ENCODE data around the gene AIMP1.
"Not testable (repeated sequence)": the region's sequence is repeated elsewhere in the genome, so short reads cannot be mapped to it uniquely, and the experiment has no call there.

AIMP1 gene

DNA sequence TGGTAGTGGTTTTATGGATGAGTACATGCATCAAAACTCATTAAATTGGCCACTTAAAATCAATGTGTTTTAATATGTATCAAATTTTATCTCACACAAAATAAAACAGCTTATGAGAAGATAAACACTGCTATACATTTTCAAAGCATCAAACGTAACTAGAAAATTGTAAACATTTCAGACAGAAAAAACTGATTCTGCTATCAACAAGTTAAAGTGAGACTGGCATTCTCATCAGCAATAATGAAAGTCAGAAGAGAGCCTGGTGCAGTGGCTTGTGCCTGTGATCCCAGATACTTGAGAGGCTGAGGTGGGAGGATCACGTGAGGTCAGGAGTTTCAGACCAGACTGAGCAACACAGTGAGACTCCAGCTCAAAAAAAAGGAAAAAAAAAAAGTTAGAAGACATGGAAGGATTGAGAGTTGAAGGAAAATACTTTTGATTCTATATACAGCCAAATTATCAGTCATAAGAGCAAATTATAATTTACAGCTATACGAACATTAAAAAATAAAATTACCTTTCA, 3.3 kb upstream of the AIMP1 start:
- no peak for DNase-seq (ENCODE audit: low spot score)

DNA sequence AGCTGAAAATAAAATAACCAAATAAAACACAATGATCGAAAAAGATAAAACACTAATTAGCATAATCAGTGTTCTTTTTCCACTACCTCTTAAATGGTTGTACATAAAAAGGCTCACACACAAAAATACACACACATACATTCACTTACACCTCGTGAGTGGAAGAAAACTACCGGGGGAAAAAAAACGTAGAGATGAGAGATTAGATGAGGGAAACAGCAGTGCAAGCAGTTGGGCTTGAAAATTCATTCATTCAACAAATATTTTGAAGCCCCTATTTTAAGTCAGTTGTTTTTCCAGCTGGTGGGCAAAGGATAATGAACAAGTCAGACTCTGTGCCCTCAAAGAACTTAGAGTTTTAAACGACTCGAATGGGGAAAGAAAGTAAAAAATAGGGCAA, 1.4 kb upstream of the AIMP1 start:
- DNase-seq (ENCODE audit: low spot score) = peak; percentile 0

- DNase-seq (ENCODE audit: low spot score) = peak; percentile 57
Observed at GRCh38 chr4:106315476-106315967, 828 bp upstream of the AIMP1 start.

- peak; percentile 1 for DNase-seq (ENCODE audit: low spot score)
Observed at GRCh38 chr4:106316773-106317409, 541 bp downstream of the AIMP1 start.

DNA sequence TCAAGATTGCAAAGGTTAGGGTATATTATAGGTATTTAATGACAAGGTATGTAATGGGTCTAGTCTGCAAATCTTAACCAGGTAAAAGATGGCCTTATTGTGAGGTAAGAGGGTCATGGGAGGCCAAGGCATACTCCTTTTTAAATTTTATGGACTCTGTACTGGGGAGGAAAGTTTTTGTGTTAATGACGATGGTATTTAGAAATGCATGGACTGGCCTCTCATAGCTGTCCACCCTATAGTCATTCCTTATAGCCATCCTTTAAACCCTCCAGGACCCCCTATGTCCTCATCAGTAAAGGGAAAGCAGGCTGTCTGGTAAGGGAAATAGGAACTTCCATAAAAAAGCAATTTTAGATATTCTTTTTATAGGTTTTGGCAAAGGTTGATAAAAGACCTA, 1.5 kb downstream of the AIMP1 start:
- DNase-seq (ENCODE audit: low spot score) = no peak

- DNase-seq (ENCODE audit: low spot score) = no peak
Observed at GRCh38 chr4:106318511-106318910, 2.2 kb downstream of the AIMP1 start.

GRCh38 chr4:106320235-106320634, 3.9 kb downstream of the AIMP1 start:
- no peak for DNase-seq (ENCODE audit: low spot score)

DNA sequence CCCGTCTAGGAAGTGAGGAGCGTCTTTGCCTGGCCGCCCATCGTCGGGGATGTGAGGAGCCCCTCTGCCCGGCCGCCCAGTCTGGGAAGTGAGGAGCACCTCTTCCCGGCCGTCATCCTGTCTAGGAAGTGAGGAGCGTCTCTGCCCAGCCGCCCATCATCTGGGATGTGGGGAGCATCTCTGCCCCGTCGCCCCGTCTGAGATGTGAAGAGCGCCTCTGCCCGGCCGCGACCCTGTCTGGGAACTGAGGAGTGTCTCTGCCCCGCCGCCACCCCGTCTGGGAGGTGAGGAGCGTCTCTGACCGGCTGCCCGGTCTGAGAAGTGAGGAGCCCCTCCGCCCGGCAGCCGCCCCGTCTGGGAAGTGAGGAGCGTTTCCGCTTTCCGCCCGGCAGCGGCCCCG, 4.8 kb downstream of the AIMP1 start:
- not testable (repeated sequence) for DNase-seq (ENCODE audit: low spot score)

- DNase-seq (ENCODE audit: low spot score) = not testable (repeated sequence)
Observed at GRCh38 chr4:106321814-106322213, 5.5 kb downstream of the AIMP1 start.

DNA sequence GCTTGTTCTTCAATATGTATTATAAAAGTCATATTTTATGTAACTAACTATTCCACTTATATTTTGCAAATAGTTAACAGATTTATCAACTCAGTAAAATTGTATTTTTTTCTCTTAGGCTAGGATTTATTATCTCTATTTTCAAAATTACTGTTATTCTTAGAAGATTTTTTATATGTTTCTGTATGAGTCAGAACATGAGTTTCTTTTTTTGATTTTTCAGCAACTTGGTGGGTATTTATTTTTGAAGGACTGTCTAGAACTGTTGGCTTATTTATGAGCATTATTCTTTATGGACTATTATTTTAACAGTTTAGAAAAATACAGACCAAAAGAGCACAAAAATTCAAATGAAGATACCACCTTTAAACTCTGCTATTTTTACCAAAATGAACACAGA, 6.8 kb downstream of the AIMP1 start:
- DNase-seq (ENCODE audit: low spot score) = no peak

- no peak for DNase-seq (ENCODE audit: low spot score)
Observed at GRCh38 chr4:106325800-106326199, 9.4 kb downstream of the AIMP1 start.

GRCh38 chr4:106329041-106329618, 12.8 kb downstream of the AIMP1 start:
- peak; percentile 37 for DNase-seq (ENCODE audit: low spot score)

GRCh38 chr4:106333186-106333585, 16.8 kb downstream of the AIMP1 start:
- no peak for DNase-seq (ENCODE audit: low spot score)

GRCh38 chr4:106334741-106335470, 18.6 kb downstream of the AIMP1 start:
- DNase-seq (ENCODE audit: low spot score) = no peak

- no peak for DNase-seq (ENCODE audit: low spot score)
Observed at GRCh38 chr4:106336618-106337017, 20.3 kb downstream of the AIMP1 start.

DNA sequence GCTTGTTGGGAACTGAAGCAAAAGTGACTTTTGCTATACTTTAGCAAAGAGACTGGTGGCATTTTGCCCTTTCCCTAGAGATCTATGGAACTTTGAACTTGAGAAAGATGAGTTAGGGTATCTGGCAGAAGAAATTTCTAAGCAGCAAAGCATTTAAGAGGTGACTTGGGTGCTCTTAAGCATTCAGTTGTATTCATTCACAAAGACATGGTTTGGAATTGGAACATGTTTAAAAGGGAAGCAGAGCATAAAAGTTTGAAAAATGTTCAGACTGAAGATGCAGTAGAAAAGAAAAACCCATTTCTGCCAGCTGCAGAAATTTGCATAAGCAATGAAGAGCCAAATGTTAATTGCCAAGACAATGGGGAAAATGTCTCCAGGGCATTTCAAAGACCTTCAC, 21.6 kb downstream of the AIMP1 start:
- DNase-seq (ENCODE audit: low spot score) = no peak

DNA sequence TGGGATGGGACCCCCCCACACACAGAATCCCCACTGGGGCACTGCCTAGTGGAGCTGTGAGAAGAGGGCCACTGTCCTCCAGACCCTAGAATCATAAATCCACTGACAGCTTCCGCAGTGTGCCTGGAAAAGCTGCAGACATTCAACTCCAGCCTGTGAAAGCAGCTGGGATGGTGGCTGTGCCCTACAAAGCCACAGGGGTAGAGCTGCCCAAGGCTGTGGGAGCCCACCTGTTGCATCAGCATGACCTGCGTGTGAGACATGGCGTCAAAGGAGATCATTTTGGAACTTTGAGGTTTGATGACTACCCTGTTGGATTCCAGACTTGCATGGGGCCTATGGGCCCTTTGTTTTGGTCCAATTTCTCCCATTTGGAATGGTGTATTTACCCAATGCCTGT, 22.3 kb downstream of the AIMP1 start:
- no peak for DNase-seq (ENCODE audit: low spot score)

DNA sequence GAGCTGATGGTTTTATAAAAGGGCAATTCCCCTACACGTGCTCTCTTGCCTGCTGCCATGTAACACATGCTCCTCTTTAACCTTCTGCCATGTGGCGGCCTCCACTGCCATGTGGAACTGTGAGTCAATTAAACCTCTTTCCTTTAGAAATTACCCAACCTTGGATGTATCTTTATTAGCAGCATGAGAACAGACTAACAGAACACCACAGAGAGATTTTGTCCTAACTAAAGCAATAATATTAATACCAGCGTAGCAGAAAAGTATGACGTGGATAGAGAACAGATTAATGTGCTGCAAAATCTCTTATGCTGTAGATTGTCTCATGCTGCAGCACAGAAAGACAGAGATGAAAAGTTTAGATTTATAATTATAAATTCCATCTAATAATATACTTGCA, 23.1 kb downstream of the AIMP1 start:
- DNase-seq (ENCODE audit: low spot score) = no peak

GRCh38 chr4:106340774-106341173, 24.4 kb downstream of the AIMP1 start:
- no peak for DNase-seq (ENCODE audit: low spot score)

DNA sequence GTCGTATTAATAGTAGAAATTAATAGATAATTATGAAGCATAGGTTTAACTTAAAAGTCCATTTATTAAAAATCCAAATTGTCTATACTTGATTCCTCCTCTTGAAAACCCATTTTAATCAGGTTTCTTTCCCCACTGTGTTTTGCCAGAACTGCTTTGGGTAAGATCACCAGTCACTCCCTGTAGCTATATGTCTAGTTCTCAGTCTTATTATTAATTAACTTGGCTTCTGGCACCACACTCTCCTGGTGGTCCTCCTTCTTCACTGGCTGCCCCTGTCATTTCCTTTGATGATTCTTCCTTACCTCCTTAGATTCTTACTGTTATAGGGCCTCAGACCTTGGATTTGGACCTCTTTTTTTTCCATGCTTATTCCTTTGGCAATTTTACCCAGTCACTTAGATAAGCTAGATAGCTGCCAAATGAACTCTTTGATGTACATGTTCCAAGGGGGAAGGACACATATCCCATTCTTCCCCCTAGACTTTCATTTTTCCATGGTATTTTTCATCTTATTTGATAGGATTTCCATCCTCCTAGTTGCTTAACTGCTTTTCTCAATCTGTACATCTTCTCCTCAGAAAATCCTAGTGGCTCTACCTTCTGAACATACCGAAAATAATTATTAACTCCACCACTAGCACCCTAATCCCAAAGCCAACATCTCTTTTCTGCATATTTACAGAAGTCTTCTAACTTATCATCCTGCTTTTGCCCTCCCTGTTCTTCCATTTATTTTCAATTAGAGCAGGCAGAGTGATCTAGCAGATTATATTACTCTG, 27.7 kb downstream of the AIMP1 start:
- DNase-seq (ENCODE audit: low spot score) = no peak

GRCh38 chr4:106344647-106344970, 28.3 kb downstream of the AIMP1 start:
- DNase-seq (ENCODE audit: low spot score) = no peak

- DNase-seq (ENCODE audit: low spot score) = no peak
Observed at GRCh38 chr4:106347167-106347566, 30.8 kb downstream of the AIMP1 start.
